ENCODE data around the gene RAMP1.

DNA sequence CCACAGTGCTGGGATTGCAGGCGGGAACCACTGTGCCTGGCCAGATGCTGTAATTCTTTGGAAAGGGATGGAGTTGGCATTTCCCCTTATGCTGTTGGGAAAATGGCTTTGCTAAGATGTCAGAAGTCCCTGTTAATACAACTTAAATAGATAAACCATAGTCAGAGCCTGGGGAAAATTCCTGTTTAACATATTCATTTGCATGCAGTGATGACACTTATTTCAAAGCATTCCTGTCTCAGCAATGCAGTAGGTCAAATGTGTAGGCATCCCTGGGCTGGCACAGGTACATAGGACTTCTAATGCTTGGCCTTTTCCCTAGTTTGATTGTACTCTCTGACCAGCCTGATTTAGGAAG, 38.6 kb downstream of the RAMP1 start:
- TF ChIP-seq, protein P1, sequence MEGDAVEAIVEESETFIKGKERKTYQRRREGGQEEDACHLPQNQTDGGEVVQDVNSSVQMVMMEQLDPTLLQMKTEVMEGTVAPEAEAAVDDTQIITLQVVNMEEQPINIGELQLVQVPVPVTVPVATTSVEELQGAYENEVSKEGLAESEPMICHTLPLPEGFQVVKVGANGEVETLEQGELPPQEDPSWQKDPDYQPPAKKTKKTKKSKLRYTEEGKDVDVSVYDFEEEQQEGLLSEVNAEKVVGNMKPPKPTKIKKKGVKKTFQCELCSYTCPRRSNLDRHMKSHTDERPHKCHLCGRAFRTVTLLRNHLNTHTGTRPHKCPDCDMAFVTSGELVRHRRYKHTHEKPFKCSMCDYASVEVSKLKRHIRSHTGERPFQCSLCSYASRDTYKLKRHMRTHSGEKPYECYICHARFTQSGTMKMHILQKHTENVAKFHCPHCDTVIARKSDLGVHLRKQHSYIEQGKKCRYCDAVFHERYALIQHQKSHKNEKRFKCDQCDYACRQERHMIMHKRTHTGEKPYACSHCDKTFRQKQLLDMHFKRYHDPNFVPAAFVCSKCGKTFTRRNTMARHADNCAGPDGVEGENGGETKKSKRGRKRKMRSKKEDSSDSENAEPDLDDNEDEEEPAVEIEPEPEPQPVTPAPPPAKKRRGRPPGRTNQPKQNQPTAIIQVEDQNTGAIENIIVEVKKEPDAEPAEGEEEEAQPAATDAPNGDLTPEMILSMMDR (IDR thresholded peaks at IDR 0.05; ENCODE audit: insufficient read depth, low read length, poor library complexity, severe bottlenecking): no peak
- no peak for TF ChIP-seq EZH2phosphoT487 (conservative IDR thresholded peaks at IDR 0.05; ENCODE audit: low read length)

Measured in SU-DHL-6 (cell line).